GM19043 (cell line): ENCODE measurements around the gene YIPF2.
"Not testable (repeated sequence)": the region's sequence is repeated elsewhere in the genome, so short reads cannot be mapped to it uniquely, and the experiment has no call there.

Experiments
- ATAC-seq: cut with Tn5 transposase; IDR thresholded peaks from one replicate; pipeline ENCODE4 v1.9.1; 2021; ENCODE audit warnings: low read depth; ENCODE audit not compliant: unreplicated experiment

The YIPF2 gene

DNA sequence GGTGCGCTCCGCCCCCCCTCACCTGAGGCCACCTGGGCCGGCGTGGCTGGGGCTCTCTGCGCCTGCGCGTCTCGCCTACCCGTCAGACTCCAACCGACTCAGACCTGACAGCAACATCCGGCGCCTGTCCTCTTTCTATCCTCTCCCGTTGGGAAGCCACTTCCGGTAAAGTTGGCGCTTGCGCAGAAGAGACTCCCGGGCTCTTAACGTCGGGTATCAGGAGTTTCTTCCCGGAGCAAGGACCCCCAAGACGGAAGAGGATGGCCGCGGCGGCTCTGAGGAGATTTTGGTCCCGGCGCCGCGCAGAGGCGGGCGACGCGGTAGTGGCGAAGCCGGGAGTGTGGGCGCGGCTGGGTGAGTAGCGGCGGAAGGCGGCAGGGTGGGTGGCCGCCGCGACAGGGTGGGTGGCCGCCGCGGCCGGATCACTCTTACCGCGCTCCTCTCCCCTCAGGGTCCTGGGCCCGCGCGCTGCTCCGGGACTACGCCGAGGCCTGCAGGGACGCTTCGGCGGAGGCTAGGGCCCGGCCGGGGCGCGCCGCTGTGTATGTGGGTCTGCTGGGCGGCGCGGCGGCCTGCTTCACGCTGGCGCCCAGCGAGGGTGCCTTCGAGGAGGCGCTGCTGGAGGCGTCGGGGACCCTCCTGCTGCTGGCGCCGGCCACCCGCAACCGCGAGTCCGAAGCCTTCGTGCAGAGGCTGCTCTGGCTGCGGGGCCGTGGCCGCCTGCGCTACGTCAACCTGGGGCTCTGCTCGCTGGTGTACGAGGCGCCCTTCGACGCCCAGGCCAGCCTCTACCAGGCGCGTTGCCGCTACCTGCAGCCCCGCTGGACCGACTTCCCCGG lies at the start of gene YIPF2, which contains the start of gene TIMM29:
Gene YIPF2, minus strand, starts transcription at position 77 of the 839 bp plus-strand sequence. CDS start 229 bp downstream, outside the sequence.
Gene TIMM29, plus strand, starts transcription at position 249 of the 839 bp plus-strand sequence. Its CDS starts 12 bp downstream, at position 261.
- ATAC-seq: peak; percentile 77

DNA sequence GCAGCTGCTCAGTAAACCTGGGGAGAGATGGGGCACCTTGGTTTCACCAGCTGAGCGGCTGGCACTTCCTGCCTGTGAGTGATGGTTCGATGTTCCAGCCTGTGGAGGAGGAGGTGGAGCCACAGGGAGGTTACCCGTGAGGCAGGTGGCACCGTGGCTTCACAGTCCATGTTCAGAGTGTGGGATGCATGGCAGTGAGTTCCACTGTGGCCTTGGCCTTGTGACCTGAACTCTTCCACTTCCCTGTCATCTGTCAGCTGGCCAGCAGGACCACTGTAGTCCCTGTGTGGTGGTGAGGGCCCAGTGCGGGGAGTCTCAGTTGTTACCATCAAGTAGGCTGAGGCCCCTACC lies 49.3 kb upstream of the YIPF2 start:
- ATAC-seq: no peak

DNA sequence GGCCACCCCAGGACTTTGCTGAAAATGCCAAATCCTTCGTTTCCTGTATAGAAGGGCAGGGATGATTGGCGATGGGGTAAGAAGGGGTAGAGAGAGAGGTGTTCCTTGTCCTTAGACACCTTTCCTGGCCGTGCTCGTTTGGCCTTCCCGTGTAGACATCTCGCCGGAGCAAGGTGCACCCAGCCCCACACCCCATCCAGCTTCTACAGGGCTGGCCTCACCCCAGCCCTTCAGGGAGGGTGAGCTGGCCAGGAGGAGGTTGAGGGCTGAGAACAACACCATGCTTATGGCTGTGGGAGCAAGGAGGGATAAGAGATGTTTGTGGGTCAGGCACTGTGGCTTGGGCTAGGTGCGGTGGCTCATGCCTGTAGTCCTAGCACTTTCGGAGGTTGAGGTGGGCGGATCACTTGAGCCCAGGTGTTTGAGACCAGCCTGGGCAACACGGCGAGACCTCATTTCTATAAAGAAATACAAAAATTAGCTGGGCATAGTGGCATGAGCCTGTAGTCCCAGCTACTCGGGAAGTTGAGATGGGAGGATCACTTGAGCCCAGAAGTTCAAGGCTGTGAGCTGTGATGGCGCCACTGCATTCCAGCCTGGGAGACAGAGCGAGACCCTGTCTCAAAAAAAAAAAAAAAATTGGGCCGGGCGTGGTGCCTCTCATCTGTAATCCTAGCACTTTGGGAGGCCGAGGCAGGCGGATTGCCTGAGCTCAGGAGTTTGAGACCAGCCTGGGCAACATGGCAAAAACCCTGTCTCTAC lies 47.9 kb upstream of the YIPF2 start:
- no peak for ATAC-seq

DNA sequence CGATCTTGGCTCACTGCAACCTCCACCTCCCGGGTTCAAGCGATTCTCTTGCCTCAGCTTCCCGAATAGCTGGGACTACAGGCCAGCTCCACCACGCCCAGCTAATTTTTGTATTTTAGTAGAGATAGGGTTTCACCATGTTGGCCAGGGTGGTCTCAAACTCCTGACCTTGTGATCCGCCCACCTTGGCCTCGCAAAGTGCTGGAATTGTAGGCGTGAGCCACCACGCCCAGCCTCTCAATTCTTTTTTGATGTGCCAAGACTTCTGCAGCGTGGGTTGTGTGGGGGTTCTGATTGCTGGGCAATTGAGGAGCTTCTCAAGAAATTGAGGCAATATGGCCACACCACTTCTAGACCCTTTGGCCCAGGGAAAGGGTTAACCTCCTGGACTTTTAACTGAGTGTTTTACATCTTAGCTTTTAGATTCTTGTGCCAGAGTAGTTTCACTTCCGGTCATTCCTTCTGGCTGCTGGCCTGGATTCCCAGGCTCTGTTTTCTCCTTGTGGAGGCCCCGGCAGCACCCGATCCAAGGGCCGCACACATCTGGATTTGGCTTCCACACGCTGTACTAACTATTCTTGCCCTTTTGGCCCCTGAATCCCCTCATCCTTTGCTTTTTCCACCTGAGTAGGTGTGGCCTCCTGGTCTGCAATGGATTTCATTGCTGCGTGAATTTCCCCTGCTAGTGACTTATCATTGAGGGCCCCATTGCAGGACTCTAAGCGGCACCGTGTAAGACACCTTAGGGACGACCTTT lies 47.1 kb upstream of the YIPF2 start:
- ATAC-seq: no peak

DNA sequence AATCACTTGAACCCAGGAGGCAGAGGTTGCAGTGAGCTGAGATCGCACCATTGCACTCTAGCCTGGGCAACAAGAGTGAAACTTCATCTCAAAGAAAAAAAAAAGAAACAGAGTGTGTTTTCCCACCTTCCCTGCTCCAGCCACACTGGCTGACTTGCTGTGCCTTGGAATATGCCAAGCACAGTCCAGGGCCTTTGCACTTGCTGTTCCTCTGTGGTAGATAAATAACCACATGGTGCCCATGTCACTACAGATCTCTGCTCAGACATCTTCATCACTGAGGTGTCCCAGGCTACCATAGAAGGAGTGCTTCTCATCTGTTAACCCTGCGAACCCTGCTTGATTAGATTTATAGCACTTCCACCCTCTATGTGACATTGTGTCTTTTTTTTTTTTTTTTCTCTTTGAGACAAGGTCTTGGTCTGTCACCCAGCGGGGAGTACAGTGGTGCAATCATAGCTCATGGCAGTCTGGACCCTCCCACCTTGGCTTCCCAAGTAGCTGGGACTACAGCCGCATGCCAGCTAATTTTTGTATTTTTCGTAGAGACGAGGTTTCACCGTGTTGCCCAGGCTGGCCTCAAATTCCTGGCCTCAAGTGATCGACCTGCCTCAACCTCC lies 42.8 kb upstream of the YIPF2 start:
- ATAC-seq: no peak

DNA sequence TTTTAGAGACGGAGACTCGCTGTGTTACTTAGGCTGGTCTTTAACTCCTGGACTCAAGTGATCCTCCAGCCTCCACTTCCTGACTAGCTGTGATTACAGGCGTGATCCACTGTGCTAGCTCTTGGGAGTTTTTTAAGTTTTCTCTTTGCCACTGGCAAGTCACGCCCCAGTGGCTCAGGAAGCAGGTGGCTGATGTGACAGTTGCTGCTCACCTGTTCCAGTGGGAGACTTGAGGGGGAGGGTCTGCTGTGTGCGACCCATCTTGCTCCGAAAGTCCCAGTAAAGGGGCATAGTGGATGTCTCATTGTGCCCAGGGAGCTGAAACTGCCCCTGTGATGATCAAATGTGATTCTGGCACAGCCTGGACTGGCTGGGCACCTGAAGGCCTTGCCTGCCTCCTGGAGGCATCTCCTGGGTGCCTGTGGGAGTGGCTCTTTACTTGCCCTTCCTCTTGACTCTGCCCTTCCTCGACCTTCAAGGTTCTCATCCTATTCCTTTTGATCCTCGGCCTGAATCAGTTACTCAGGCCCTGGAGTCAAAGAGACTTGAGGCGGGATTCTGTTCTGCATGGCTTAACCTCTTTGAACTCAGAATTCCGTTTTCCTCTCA lies 40.2 kb upstream of the YIPF2 start:
- no peak for ATAC-seq

DNA sequence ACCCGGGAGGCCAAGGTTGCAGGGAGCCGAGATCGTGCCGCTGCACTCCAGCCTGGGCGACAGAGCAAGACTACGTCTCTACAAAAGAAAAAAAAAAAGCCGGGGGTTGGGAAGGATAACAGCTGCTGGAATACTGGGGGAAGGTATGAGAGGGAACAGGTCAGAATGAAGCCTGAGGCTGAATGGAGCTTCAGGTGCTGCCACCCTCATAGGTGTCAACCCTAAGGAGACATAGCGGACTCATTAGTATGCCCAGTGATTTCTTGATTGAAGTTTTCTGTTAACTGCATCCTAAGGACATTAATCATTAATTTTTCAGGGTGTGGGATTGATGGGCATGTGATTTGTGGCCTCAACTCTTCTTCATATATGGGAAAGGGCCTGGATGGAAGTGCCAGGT lies 38.4 kb upstream of the YIPF2 start:
- no peak for ATAC-seq

DNA sequence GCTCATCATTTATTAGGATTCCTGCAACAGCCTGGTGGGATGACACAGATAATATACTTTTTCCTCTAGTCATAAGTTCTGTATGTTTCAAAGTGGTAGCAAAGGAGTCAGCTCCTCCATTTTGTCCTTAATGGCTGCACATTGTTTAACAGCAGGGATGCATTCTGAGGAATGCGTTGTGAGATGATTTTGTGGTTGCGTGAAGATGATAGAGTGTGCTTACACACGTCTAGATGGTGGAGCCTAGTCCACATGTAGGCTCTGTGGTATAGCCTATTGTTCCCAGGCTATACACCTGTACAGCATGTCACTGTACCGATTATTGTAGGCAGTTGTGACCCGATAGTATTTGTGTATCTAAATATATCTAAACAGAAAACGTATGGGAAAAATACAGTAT lies 37.0 kb upstream of the YIPF2 start:
- no peak for ATAC-seq

DNA sequence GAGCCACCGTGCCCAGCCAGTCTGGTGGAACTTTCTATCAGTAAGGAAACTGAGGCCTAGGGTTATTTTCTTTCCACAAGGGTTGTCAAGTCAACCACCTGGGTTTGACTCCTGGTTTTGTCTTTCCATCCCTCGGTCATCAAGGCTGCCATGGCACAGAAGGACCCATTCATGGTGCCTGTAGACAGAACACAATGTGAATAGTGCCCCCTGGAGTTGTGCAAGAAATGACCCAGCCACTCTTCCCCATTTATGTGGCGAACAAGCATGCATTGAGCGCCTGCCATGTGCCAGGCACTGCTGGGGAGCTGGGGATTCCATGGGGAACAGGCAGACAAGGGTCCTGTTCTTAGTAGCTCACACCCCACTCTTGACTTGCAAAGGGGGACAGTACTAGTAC lies 36.5 kb upstream of the YIPF2 start:
- no peak for ATAC-seq

DNA sequence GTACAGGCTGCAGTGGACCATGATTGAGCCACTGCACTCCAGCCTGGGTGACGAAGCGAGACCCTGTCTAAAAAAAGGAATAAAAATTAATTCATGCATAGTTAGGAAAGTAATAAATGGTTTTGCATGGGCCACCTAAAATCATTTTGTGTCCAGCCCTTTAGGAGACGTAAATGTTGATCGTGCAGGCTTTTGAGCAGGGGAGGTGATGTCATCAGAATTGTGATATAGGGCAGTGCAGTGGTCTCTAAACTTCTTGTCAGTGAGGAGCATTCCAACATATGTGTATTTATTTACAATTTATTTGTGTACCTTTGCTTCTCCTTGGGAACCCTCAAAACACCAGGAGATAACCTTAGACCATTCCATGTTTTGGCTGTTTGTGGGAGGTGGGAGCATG lies 35.4 kb upstream of the YIPF2 start:
- no peak for ATAC-seq

DNA sequence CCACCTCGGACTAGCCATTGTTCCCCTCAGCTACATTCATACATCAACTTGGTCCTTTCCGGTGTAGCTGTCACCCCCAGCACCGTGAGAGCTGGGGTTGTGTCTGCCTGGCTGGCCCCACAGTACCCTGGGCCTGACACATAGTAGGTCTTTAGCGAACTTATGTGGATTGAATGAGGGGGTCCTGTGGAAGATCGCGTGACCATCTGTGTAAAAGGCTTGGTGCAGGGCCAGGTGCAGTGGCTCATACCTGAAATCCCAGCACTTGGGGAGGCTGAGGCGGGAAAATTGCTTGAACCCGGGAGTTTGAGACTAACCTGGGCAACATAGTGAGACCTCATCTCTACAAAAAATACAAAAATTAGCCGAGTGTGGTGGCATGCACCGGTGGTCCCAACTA lies 34.4 kb upstream of the YIPF2 start:
- ATAC-seq: no peak

DNA sequence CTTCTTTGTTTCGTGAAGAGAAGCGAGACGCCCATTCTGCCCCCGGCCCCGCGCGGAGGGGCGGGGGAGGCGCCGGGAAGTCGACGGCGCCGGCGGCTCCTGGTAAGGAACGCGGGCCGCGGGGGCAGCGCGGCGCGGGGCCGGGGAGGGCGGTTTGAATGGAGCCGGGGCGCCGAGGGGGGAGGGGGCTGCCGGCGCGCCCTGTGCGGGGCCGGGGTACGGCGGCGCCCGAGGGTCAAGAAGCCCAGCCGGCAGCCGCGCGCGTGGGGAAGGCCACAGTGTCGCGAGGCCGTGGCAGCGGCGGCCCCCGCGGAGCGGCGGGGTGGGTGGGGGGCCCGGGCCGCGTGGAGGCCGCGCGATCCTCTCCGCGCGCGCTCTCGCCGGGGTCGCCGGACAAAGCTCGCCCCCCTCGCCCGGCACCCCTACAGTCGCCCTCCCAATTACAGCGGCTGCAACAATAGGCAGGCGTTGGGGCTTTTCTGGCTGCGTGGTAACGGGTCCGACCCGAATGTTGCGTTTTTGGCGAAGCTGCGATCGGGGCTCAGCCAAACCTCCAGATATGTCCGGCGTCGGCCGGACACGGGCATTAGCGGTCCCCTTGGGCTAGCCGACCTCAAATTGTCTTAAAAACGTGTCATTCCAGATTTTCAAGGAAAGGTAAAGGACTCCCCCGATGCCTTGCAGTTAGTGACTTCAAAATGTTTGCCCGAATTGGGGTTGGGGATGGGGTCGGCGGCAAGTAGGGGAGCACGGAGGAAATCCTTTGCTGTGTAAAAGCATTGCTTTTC lies 32.8 kb upstream of the YIPF2 start:
- no peak for ATAC-seq

DNA sequence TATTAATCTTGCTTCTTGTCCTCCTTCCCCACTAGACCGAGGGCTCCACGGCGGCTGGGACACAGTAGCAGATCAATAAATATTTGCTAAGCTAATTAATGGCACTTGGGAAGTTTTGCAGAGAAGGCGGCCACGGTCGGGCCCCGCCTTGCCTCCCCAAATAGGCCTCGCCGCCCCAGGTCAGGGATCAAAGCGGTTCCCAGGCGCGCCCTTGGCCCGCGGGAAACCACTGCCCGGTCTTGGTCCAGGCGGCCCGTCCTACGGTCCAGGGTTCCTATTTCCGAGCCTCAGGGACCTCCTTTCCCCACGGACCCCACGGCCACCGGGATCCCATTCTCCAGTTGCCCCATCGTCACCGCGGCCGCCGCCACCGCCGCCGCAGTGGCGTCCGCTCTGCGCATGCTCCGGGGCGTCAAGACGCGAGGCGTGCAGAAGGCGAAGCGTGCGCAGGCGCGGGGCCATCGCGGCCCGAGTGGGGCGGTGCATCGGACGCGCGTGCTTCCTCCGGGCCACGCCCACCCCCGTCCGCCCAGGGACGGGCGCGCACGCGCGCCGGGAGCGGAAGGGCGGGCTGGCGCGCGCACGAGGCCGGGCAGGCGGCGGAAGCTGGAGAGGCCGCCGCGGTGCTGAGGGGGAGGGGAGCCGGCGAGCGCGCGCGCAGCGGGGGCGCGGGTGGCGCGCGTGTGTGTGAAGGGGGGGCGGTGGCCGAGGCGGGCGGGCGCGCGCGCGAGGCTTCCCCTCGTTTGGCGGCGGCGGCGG lies 32.1 kb upstream of the YIPF2 start, which contains the start of gene SMARCA4:
Gene SMARCA4, plus strand, starts transcription at position 717 of the 759 bp plus-strand sequence. CDS start 23,122 bp downstream, outside the sequence.
- peak; percentile 72 for ATAC-seq

DNA sequence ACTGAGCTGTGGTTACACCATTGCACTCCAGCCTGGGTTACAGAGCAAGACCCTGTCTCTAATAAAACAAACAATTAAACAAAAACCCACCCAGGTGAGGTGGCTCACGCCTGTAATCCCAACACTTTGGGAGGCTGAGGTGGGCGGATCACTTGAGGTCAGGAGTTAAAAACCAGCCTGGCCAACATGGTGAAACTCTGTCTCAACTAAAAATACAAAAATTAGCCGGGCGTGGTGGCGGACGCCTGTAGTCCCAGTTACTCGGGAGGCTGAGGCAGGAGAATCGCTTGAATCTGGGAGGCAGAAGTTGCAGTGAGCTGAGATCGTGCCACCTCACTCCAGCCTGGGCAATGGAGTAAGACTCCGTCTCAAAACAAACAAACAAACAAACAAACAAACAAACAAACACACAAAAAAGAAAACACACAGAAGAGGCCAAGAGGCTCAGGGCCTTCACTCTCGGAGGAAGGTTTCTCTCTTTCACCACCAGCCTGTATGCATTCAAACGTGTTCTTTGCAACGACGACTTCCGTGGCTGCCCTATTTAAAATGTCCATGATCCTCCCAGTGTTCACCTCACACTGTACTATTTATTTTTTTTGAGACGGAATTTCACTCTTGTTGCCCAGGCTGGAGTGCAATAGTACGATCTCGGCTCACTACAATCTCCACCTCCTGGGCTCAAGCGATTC lies 31.0 kb upstream of the YIPF2 start:
- not testable (repeated sequence) for ATAC-seq

DNA sequence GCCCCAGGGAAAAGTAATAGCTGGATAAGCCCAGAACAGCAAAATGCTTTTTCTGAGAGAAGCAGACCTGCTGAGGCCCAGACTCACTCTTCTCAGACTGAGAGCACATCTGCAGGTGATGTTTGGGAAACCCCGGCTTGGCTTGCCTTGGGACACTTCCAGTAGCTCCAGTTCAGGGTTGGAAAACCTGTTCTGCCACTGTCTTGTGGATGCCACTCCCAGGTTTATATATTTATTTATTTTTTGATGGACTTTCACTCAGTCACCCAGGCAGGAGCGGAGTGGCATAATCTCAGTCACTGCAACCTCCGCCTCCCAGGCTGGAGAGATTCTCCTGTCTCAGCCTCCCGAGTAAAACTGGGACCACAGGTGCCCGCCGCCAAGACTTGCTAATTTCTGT lies 24.4 kb upstream of the YIPF2 start:
- ATAC-seq: no peak

DNA sequence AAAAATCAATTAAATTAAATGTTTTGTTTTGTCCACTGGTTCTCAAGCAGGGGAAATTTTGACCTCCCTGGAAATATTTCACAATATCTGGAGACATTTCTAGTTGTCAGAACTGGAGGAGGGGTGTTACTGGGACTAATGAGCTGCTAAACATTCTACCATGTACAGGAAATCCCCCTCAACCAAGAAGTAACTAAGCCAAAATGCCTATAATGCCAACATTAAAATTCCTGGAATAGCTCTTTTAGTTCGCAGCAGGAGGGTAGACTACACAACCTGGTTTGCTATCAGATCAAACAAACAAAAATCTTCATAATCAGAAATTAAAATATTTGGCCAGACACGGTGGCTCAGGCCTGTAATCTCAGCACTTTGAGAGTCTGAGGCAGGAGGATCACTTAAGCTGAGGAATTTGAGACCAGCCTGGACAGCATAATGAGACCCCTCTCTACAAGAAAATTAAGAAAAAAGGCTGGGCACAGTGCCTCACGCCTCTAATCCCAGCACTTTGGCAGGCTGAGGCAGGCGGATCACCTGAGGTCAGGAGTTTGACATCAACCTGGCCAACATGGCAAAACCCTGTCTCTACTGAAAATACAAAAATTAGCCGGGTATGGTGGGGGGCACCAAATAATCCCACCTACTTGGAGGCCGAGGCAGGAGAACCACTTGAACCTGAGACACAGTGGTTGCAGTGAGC lies 18.7 kb upstream of the YIPF2 start:
- no peak for ATAC-seq

DNA sequence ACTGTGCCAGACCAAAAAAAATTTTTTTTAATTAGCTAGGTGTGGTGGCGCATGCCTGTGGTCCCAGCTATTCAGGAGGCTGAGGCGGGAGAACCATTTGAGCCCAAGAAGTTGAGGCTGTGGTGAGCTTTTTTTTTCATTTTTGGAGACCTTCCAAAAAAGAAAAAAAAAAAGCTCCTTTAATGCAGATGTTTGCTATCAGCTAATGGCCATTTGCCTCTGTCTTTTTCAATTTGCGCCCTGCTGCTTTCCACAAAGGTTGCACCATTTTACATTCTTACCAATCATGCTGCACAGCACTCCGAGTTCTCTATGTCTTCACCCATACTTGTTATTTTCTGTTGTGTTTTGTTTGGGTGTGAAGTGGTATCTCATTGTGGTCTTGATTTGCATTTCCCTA lies 16.8 kb upstream of the YIPF2 start:
- no peak for ATAC-seq
